Chondrocyte (in vitro differentiated cells): ENCODE measurements around the gene SRRM2. TPM values are rescaled to one million over a fixed set of nuclear protein-coding genes. Genes with fewer than 3 reads are reported as not detected.

Experiments
- DNase-seq: peaks from one replicate; pipeline ENCODE4 v3.0.0; 2021; ENCODE audit warnings: mixed read lengths, low spot score
- H3K27ac Mint-ChIP-seq: one replicate; pipeline ENCODE4 v1.8.0; 2021; ENCODE audit warnings: mild to moderate bottlenecking, moderate library complexity, mixed read lengths; ENCODE audit not compliant: unreplicated experiment
- H3K27me3 Mint-ChIP-seq: 2 replicates; pipeline ENCODE4 v1.8.0; 2021; ENCODE audit warnings: low read depth, mixed read lengths
- H3K36me3 Mint-ChIP-seq: 2 replicates; pipeline ENCODE4 v1.8.0; 2021; ENCODE audit warnings: low read depth, mixed read lengths
- H3K4me1 Mint-ChIP-seq: 2 replicates; pipeline ENCODE4 v1.8.0; 2021; ENCODE audit warnings: low read depth, mild to moderate bottlenecking, mixed read lengths
- H3K4me3 Mint-ChIP-seq: one replicate; pipeline ENCODE4 v1.8.0; 2021; ENCODE audit warnings: mild to moderate bottlenecking, moderate library complexity, mixed read lengths; ENCODE audit not compliant: unreplicated experiment
- H3K9me3 Mint-ChIP-seq: 2 replicates; pipeline ENCODE4 v1.8.0; 2021; ENCODE audit warnings: low read depth, mixed read lengths
- total RNA-seq: library from RNA; stranded (reverse); gene quantifications from 3 replicates; pipeline ENCODE4 v1.2.1, GENCODE V29; 2021
- TF ChIP-seq, protein P1 (sequence below): fragments of 200-600 bp; sonication (generic); IDR thresholded peaks from 2 replicates; pipeline ENCODE4 v1.5.0; 2021; ENCODE audit warnings: antibody characterized with exemption, mild to moderate bottlenecking, moderate library complexity

Gene SRRM2
- total RNA-seq, 1 donor from 2014 or later: 363 TPM

DNA sequence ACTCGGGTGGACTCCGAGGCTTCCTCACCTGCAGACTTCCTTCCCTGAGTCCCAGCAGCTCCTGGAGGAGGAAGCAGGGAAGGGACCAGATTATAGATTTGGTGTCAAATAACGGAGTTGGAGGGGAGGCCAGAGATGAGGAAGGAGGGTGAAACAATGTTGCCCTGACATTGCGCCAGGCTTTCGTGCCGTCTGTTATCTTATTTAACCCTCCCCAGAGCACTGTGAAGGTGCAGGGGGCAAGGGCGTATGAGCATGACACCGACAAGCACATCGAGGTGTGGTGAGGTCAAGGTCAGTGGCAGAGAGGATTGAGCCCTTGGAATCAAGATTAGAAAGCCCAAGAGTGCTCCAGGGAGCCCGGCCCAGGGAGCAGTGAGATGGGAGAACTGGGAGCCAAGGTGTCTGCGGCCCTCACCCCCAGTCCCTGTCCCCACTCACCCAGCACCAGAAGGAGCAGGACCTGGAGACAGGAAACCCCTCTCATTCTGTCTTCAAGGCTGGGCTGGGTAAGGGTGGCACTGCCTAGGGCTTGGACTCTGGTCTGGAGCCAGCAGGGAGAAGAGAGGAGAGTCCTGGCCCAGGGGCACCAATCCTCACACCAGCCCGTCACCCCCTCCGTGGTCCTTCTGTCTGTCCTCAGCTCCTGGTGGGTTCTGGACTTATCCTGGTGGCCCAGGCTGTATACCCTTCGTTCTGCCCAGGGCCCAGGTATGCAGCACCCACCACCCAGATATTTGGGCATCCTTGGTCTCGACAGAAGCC lies 33.8 kb downstream of the SRRM2 start:
- no peaks in the 10 kb centered on the region for H3K4me1 Mint-ChIP-seq

DNA sequence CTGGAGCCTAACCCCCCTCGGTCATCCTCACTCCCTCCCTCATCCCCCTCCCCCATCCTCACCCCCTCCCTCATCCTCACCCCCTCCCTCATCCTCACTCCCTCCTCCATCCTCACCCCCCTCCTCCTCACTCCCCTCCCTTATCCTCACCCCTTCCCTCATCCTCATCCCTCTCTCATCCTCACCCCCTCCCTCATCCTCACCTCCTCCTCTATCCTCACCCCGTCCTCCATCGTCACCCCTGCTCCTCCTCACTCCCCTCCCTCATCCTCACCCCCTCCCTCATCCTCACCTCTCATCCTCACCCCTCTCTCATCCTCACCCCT lies 34.4 kb downstream of the SRRM2 start:
- DNase-seq: peak; percentile 4
- Mint-ChIP-seq H3K36me3 (no peaks in the 10 kb centered on the region), H3K27ac (no peak overlapping the region), H3K4me1 (no peaks in the 10 kb centered on the region), H3K4me3 (no peak overlapping the region), H3K9me3 (no peaks in the 10 kb centered on the region), H3K27me3 (peaks cover 23% of the 10 kb centered on the region)
- TF ChIP-seq, protein P1, sequence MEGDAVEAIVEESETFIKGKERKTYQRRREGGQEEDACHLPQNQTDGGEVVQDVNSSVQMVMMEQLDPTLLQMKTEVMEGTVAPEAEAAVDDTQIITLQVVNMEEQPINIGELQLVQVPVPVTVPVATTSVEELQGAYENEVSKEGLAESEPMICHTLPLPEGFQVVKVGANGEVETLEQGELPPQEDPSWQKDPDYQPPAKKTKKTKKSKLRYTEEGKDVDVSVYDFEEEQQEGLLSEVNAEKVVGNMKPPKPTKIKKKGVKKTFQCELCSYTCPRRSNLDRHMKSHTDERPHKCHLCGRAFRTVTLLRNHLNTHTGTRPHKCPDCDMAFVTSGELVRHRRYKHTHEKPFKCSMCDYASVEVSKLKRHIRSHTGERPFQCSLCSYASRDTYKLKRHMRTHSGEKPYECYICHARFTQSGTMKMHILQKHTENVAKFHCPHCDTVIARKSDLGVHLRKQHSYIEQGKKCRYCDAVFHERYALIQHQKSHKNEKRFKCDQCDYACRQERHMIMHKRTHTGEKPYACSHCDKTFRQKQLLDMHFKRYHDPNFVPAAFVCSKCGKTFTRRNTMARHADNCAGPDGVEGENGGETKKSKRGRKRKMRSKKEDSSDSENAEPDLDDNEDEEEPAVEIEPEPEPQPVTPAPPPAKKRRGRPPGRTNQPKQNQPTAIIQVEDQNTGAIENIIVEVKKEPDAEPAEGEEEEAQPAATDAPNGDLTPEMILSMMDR: no peak

More for the DNA sequence above, 33.8 kb downstream of the SRRM2 start:
- TF ChIP-seq, protein P1: no peak
- peak; percentile 60 for DNase-seq
- H3K4me3 Mint-ChIP-seq: no peak overlapping the region
- no peak overlapping the region for H3K27ac Mint-ChIP-seq
- peaks cover 19% of the 10 kb centered on the region for H3K27me3 Mint-ChIP-seq
- H3K9me3 Mint-ChIP-seq: no peaks in the 10 kb centered on the region
- no peaks in the 10 kb centered on the region for H3K36me3 Mint-ChIP-seq

DNA sequence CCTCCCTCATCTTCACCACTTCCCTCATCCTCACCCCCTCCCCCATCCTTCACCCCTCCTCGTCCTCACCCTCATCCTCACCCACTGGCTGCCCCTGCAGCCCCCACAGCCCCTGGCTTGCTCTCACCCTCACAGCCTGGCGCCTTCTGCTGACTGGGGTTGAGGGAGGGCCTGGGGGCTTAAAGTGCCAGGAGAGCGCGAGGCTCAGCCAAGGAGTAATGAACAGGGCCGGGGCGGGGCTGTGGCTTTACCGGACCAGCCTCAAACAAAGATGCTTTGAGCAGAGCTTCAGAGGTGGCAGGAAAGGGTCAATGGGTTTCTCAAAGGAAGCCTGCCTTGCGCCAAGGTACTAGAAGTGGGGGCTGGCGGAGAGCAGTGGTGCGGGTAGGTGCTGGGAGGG lies 35.0 kb downstream of the SRRM2 start, which contains the start of gene PRSS33:
Gene PRSS33, minus strand, starts transcription at position 155 of the 400 bp plus-strand sequence. CDS start 1,013 bp downstream, outside the sequence.
- DNase-seq: peak; percentile 49
- H3K27ac Mint-ChIP-seq: no peak within 1 kb of the TSS

DNA sequence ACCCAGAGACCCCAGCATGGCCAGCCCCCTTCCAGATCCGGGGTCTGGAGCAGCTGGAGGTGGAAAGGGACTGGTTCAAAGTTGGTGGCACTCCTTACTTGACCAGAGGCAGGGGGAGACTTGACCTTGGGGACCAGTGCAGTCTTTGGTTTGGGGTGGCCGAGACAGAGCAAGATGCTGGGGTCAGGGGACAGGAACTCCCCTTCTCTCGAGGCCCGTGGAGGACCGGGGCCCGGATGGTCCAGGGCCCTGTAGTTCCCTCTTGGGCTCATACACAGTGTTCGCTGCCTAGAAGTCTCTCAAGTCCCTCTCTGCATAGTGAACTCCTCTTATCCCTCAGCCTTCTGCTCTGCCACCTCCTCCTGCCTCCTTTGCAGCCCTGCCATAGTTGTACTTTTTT lies 35.5 kb downstream of the SRRM2 start:
- DNase-seq: peak; percentile 44
- Mint-ChIP-seq H3K4me1 (no peaks in the 10 kb centered on the region), H3K27me3 (peaks cover 29% of the 10 kb centered on the region)

More for the DNA sequence above, 35.0 kb downstream of the SRRM2 start, which contains the start of gene PRSS33:
- H3K9me3 Mint-ChIP-seq: no peaks in the 10 kb centered on the region
- TF ChIP-seq, protein P1: no peak
- H3K27me3 Mint-ChIP-seq: peaks cover 28% of the 10 kb centered on the region
- no peaks in the 10 kb centered on the region for H3K36me3 Mint-ChIP-seq
- H3K4me3 Mint-ChIP-seq: no peak within 1 kb of the TSS
- no peaks in the 10 kb centered on the region for H3K4me1 Mint-ChIP-seq

DNA sequence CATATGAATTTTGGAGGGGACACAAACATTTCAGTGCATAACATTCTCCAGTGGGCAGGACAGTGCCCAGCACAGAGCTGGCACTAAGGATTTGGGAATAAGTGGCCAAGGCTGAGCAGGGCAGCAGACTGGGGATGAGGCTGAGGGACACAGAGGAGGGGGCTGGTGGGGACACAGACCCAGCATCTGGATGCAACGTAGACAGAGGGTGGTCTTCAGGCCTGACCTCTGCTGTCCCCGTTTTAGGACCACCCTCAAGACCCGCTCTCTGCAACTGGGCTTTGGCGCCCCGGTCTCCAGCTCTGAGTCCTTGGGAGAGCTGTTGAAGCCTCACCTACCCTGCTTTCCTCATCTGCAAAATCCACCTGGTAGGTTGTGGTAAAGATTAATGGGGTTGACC lies 38.2 kb downstream of the SRRM2 start:
- Mint-ChIP-seq H3K36me3 (no peaks in the 10 kb centered on the region), H3K9me3 (no peaks in the 10 kb centered on the region), H3K27me3 (peaks cover 43% of the 10 kb centered on the region), H3K4me3 (no peak overlapping the region), H3K4me1 (no peaks in the 10 kb centered on the region), H3K27ac (no peak overlapping the region)
- TF ChIP-seq, protein P1: no peak
- peak; percentile 40 for DNase-seq

More for the DNA sequence above, 35.5 kb downstream of the SRRM2 start:
- Mint-ChIP-seq H3K9me3 (no peaks in the 10 kb centered on the region), H3K27ac (no peak overlapping the region), H3K36me3 (no peaks in the 10 kb centered on the region), H3K4me3 (no peak overlapping the region)
- TF ChIP-seq, protein P1: no peak
